HG03066 (cell line): Measurements from ENCODE around the gene SPAG9.
"Not testable (repeated sequence)": the region's sequence is repeated elsewhere in the genome, so short reads cannot be mapped to it uniquely, and the experiment has no call there.

Experiments
- ATAC-seq: cut with Tn5 transposase; IDR thresholded peaks from one replicate; pipeline ENCODE4 v1.9.1; 2021; ENCODE audit warnings: low read depth; ENCODE audit not compliant: unreplicated experiment

The SPAG9 gene

GRCh38 chr17:51144266-51145022 lies 23.8 kb upstream of the SPAG9 start:
- ATAC-seq, result no peak

DNA sequence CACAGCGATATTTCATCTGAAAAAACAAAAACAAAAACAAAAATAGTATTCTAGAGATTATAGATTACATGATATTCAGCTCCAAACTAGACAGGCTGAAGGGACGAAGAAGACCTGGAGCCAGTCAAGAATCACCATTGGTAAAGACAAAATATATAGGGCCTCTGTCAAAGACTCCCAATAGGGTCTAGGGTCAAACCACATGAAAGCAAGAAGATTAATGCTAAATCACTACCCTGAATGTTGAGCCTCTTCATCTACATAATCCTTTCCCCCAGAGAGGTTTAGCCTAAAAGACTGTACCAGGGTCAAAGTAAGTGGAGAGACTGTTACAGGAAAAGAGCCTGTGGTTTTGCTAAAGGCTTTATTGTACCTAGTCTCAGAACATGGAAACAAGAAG lies 21.9 kb upstream of the SPAG9 start:
- ATAC-seq, result no peak

GRCh38 chr17:51135956-51136355 lies 15.3 kb upstream of the SPAG9 start:
- ATAC-seq, result no peak

- no peak for ATAC-seq
Measured at GRCh38 chr17:51133365-51133764, 12.7 kb upstream of the SPAG9 start.

DNA sequence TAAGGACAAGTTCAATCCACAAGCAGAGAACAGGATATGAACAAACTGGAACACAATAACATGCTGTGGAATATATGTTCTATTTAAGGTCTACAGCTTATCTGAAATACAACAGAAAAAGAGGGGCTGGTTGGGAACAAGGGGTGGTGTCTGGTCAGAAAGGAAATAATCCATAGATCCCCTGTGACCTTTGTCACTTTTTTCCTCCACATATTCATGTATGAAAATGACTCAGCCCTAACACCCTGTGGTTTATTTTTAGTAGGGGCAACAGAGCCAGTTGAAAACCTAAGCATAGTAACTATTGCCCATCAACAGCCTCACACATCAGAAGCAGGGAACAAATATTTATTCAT lies 12.3 kb upstream of the SPAG9 start:
- no peak for ATAC-seq

- no peak for ATAC-seq
Measured at GRCh38 chr17:51128076-51128475, 7.4 kb upstream of the SPAG9 start.

- ATAC-seq, result no peak
Measured at GRCh38 chr17:51124640-51125503, 4.2 kb upstream of the SPAG9 start.

DNA sequence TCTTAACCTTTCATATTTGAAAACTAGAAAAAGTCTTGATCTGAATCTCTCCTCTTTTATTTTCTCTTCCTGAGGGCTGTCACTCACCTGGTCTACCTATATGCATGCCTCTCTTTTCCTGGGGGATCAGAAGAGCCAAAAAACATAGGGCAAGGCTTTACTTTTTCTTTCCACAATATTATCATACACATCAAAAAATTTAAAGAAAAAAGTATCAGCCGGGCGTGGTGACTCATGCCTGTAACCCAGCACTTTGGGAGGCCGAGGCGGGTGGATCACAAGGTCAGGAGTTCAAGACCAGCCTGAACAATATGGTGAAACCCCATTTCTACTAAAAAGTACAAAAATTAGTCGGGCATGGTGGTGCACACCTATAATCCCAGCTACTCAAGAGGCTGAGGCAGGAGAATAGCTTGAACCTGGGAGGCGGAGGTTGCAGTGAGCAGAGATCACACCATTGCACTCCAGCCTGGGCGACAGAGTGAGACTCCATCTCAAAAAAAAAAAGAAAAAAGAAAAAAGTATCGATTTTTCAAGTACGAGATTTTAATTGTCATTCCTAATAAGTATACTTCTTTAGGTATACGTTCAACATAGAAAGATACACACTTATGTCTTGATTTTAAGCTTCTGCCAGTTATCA lies 1.9 kb upstream of the SPAG9 start:
- ATAC-seq, result not testable (repeated sequence)

DNA sequence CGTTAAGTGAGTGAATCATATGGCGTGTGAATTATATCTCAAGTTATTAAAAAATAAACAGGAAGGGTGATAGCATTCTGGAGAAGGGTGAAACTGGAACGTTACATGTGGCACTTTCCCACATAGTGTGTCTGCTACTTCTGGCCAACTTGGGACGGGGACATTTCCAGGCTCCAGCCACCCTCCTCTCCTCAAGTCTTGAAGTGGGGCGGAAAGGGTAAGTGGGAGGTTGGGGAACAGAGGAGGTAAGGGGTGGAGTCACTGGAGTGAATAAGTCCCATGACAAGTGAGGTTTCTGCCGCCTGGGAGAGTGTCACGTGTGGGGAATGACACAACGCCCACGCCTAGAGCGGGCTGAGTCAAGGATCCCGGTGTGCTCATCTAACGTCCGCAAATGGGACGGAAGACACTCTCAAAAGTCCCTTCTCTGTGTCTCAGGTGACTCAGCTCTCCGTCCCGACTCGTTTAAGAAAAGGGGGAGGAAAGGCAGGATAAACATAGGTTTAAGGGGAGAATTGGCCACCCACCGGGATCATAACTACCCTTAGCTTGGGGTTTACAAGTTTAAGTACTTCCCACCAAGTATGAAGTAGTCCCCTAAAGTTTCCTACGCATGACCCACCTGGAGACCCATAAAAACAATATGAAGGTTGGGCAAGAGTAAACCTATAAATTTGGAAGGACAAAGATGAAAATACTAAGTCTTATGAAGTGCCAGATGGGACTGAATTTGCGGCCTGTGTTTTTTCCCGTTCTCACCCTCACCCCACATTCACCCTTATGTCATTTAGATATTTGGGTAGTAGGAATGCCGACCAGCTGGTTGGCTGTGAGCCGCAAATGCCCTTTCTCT lies 1.2 kb upstream of the SPAG9 start:
- ATAC-seq, result no peak

DNA sequence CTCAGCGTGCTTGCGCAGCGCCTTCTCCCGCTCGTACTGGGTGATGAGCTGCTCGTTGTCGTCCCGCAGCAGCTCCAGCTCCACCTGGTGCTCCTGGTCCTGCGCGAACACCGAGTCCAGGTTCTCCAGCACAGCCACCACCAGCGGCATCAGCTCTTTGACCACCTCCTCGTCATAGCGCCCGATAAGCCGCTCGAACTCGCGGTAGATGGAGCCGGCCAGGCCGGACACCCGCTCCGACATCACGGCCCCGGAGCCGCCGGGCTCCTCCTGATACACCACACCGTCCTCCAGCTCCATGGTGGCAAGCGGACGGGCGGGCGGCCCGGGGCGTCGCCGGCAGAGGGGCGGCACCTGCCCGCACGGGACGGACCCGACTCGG lies 320 bp downstream of the SPAG9 start:
- peak; percentile 39 for ATAC-seq

DNA sequence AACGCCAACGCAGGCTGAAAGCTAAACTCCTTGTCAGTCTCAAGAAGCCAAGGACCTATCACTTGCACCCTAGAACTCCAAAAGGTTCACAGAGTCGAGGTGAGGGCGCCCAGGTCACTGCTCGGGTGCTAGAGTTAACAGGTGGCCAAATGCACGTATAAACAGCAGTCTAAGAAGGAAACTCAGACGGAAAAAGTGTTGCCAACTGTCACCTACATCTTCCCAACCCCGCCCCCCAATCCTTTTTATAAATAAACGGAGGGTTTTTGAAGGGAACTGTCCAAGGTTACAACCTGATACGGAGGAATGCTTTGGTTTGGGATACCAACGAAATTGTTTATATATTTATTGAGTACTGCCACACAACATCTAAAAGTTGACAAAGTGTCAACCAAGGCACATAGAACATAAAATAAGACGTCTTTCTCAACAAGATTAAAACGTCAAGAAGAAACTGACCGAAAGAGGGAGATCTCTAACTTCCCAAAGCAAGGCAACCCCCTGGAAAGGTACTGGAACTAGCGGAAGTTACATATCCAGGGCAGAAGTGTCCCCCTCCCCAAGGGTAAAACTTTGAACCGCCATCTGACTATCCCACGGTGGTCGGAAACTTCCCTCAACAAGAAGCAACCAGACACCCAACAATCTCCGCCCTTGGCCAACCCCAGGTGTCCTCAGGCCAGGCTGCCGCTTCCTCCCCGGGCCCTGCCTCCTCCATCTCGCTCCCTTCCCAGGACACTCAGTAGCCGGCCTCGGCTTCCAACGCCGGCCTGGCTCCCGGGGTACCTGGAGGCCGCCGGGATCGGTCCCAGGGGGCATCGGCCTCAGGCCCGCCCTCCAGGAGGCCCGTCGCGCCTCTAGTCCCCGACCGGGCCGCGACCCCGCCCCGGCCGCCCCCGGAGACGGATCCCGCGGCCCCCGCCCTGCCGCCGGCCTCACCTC lies 982 bp downstream of the SPAG9 start:
- ATAC-seq, result peak; percentile 15

DNA sequence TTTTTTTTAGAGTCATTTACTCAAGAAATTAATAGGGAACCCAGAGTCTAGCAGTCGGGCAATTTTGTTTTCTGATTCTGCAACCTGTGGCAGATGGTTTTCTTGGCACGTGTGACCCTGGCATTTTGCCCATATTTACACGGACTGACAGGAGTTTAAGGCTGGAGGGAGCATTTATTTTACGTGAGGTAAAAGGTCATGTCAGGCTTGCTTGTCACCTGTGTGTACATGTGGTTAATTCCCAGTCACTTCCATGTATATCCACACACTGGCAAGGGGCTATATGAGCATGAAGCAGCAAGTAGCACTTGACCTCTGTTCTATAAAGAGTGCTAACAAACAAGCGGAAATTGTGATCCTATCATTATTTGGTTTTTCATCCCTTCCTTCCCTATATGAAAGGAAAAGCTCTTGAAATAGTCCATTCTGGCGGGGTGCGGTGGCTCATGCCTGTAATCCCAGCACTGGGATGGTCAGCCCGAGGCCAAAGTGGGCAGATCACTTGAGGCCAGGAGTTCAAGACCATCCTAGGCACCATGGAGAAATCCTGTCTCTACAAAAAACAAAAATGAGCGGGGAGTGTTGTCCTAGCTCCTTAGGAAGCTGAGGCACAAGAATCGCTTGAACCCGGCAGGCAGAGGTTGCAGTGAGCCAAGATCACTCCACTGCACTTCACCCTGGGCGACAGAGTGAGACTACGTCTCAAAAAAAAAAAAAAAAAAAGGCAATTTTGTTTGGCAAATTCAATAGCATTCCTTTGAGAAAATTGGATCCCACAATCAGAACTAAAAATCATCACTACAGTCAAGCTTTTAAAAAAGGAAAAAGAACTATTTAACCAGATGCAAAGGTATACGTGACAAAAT lies 2.1 kb downstream of the SPAG9 start:
- ATAC-seq, result no peak

DNA sequence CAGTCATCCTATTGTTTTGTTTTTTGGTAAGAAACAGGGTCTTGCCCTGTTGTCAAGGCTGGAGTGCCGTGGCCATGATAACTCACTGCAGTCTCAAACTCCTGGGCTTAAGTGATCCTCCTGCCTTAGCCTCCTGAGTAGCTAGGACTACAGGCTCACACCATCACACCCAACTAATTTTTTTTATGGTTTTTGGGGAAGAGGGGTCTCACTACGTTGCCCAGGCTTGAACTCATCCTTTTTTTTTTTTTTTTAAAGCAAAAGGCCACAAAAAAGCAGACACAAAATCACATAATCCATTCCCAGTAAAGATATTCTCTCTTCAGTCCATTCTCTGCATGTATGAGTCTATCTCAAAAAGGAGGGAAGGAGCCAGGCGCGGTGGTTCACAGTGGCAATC lies 5.5 kb downstream of the SPAG9 start:
- ATAC-seq, result no peak

DNA sequence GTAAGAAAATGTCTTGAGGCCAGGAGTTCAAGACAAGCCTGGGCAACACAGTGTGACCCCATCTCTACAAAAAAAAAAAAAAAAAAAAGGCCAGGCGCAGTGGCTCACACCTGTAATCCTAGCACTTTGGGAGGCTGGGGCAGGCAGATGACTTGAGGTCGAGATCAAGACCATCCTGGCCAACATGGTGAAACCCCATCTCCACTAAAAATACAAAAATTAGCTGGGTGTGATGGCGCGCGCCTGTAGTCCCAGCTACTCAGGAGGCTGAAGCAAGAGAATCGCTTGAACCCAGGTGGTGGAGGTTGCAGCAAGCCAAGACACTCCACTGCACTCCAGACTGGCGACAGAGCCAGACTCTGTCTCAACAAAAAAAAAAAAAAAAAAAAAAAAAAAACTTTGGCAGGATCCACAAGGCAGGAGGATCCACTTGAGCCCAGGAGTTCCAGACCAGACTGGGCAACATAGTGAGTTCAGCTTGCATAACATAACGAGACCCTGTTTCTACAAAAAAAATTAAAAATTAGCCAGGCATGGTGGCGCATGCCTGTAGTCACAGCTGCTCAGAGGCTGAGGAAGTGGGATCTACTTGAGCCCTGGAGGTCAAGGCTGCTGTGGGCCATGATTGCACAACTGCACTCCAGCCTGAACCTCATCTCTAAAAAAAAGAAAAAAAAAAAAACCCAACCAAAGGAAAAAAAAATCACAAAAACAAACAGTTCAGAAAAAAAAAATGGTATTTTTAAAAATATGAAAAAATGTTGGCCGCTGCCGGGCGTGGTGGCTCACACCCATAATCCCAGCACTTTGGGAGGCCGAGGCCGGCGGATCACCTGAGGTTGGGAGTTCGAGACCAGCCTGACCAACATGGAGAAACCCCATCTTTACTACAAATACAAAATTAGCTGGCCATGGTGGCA lies 8.1 kb downstream of the SPAG9 start:
- ATAC-seq, result not testable (repeated sequence)

DNA sequence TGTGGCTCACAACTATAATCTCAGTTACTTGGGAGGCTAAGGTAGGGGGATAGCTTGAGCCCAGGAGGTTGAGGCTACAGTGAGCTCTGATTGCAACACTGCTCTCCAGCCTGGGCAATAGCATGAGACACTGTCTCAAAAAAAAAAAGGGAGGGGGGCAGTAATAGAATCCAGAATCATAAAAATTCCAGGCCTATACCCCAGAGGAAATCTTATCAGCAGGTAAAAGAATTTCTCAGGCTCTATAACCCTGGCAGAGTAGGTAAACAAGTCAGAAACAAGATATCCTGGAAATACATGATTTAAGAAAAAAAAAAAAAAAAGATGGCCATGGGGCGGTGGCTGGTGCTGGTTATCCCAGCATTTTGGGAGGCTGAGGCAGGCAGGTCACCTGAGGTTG lies 12.9 kb downstream of the SPAG9 start:
- no peak for ATAC-seq

GRCh38 chr17:51103451-51103850 lies 17.2 kb downstream of the SPAG9 start:
- no peak for ATAC-seq

DNA sequence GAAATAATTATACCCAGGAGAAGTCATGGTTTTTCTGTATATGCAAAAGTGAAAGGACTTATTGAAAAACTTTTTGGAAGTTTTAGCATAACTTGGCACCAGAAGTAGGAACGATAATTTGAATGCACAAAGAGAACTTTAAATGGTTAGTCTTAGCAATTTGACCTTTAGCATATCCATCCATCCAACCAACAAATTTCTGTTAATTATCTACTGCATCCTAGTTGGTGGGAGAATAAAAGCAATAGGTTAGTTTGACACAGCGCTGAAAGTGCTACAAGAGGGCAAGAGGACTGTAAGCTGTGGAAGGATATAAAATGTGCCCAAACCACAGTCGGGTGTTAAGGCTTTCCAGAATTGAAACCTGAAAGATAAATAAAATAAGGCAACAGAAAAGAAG lies 17.6 kb downstream of the SPAG9 start:
- ATAC-seq, result no peak
